Measurements from ENCODE around the gene MAJIN.

DNA sequence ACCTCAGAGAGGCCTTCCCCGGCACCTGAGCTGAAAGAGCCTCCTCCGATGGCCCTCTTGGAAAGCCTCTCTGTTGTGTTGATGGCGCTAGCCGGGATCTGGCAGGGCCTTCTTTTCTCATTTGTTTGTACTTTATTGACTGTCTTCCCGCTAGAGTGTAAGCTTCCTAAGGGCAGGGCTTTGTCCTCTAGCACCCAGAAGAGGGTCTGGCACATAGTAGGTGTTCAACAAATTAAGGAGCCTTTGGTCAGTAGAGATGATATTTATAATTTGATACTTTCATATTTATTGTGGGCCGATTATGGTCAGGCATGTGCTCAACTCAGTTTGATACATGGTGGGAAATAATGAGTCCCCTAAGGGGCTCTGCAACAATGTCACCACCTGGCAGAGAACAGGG lies 46.0 kb upstream of the MAJIN start:
- TF ChIP-seq, protein P1, sequence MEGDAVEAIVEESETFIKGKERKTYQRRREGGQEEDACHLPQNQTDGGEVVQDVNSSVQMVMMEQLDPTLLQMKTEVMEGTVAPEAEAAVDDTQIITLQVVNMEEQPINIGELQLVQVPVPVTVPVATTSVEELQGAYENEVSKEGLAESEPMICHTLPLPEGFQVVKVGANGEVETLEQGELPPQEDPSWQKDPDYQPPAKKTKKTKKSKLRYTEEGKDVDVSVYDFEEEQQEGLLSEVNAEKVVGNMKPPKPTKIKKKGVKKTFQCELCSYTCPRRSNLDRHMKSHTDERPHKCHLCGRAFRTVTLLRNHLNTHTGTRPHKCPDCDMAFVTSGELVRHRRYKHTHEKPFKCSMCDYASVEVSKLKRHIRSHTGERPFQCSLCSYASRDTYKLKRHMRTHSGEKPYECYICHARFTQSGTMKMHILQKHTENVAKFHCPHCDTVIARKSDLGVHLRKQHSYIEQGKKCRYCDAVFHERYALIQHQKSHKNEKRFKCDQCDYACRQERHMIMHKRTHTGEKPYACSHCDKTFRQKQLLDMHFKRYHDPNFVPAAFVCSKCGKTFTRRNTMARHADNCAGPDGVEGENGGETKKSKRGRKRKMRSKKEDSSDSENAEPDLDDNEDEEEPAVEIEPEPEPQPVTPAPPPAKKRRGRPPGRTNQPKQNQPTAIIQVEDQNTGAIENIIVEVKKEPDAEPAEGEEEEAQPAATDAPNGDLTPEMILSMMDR (IDR thresholded peaks at IDR 0.05), result no peak
- TF ChIP-seq POLR2A (IDR thresholded peaks at IDR 0.05), result no peak

All from esophagus squamous epithelium (tissue), 4 donors.